ENCODE results near the gene AHCYL2. TPM values are rescaled to one million over a fixed set of nuclear protein-coding genes. Genes with fewer than 3 reads are reported as not detected.

The AHCYL2 gene
- total and polyA plus RNA-seq, 9 donors = 11.9 to 16.7 (median 12.5) TPM

DNA sequence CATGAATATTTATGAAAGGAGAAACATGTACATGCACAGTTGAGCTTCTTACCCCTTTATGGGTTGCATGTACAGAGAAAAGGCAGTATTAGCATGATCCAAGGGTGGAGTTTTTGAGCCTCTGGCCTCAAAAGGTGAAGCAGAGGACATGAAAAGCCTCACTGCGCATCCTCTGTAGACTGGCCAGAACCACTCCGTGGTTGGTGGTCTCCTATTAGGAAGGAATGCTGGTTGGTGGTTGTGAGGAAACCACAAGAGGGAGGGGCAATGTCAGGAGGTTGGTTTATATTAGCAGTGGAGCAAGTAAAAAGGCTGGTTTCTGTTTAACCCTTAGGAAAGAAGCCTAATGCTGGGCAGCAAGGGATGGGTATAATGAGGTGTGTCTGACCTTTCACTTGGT is 37.5 kb downstream of the AHCYL2 start:
- H3K4me1 ChIP-seq (ENCODE audit: control insufficient read depth, insufficient read depth, low read length) = no peaks in the 10 kb centered on the region
- H3K27me3 ChIP-seq (ENCODE audit: control insufficient read depth, insufficient read depth, low read length) = no peaks in the 10 kb centered on the region
- no peak overlapping the region for H3K27ac ChIP-seq (ENCODE audit: low read length)
- no peaks in the 10 kb centered on the region for H3K9me3 ChIP-seq (replicated peaks; ENCODE audit: control insufficient read depth, low read depth, low read length)
- no peaks in the 10 kb centered on the region for H3K36me3 ChIP-seq (ENCODE audit: control insufficient read depth, insufficient read depth, low read length)
- 80% methylated on average over 2 of the region's 2 CpGs for WGBS (ENCODE audit: insufficient coverage)
- DNase-seq = no peak
- no peak overlapping the region for H3K4me3 ChIP-seq (ENCODE audit: low read length)

DNA sequence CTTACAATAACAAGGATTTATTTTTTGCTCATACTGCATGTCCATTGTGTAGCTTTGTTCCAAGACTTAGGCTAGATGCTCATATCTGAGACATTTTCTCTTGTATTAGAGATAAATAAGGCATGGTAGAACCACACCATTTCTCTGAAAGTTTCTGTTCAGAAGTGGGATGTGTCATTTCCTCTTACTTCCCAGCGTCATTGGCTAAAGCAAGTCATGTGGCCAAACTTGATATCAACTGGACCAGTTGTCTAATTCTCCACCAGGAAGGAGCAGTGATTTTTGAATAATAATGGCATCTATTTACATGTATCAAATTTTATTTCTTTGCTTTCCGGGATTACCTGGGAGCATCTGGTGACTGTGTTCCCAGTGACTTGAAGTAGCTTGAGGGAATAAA is 38.3 kb downstream of the AHCYL2 start:
- WGBS (ENCODE audit: insufficient coverage) = no CpG with 5 or more reads among the region's 2 CpGs
- no peaks in the 10 kb centered on the region for H3K4me1 ChIP-seq (ENCODE audit: control insufficient read depth, insufficient read depth, low read length)
- no peaks in the 10 kb centered on the region for H3K27me3 ChIP-seq (ENCODE audit: control insufficient read depth, insufficient read depth, low read length)
- no peak overlapping the region for H3K27ac ChIP-seq (ENCODE audit: low read length)
- no peak overlapping the region for H3K4me3 ChIP-seq (ENCODE audit: low read length)
- no peaks in the 10 kb centered on the region for H3K36me3 ChIP-seq (ENCODE audit: control insufficient read depth, insufficient read depth, low read length)
- DNase-seq = no peak
- H3K9me3 ChIP-seq (replicated peaks; ENCODE audit: control insufficient read depth, low read depth, low read length) = no peaks in the 10 kb centered on the region

GRCh38 chr7:129264534-129264933 is 39.7 kb downstream of the AHCYL2 start:
- Histone ChIP-seq H3K4me3 (ENCODE audit: low read length) (no peak overlapping the region), H3K9me3 (replicated peaks; ENCODE audit: control insufficient read depth, low read depth, low read length) (no peaks in the 10 kb centered on the region), H3K27ac (ENCODE audit: low read length) (no peak overlapping the region), H3K4me1 (ENCODE audit: control insufficient read depth, insufficient read depth, low read length) (no peaks in the 10 kb centered on the region), H3K36me3 (ENCODE audit: control insufficient read depth, insufficient read depth, low read length) (no peaks in the 10 kb centered on the region), H3K27me3 (ENCODE audit: control insufficient read depth, insufficient read depth, low read length) (no peaks in the 10 kb centered on the region)
- no CpG with 5 or more reads among the region's 4 CpGs for WGBS (ENCODE audit: insufficient coverage)
- DNase-seq = no peak

- Histone ChIP-seq H3K4me3 (ENCODE audit: low read length) (no peak overlapping the region), H3K9me3 (replicated peaks; ENCODE audit: control insufficient read depth, low read depth, low read length) (no peaks in the 10 kb centered on the region), H3K36me3 (ENCODE audit: control insufficient read depth, insufficient read depth, low read length) (no peaks in the 10 kb centered on the region), H3K4me1 (ENCODE audit: control insufficient read depth, insufficient read depth, low read length) (no peaks in the 10 kb centered on the region), H3K27ac (ENCODE audit: low read length) (no peak overlapping the region), H3K27me3 (ENCODE audit: control insufficient read depth, insufficient read depth, low read length) (no peaks in the 10 kb centered on the region)
- WGBS (ENCODE audit: insufficient coverage) = 57% methylated on average over 1 of the region's 1 CpG
- no peak for DNase-seq
These were observed 40.5 kb downstream of the AHCYL2 start for GRCh38 chr7:129265328-129265727.

DNA sequence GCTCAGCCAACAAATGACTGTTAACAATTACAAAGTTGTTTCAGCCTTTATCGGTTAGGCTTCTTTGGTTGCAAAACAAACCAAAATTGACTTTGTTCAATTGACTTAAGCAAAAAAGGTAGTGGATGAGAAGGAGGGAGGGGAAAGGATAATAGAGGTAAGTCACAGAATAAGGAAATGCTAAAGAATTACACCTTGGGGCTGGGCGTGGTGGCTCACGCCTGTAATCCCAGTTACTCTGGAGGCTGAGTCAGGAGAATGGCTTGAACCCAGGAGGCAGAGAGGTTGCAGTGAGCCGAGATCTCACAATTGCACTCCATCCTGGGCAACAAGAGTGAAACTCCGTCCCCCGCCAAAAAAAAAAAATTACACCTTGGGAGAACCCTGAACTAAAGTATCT is 41.4 kb downstream of the AHCYL2 start:
- WGBS (ENCODE audit: insufficient coverage) = 83% methylated on average over 1 of the region's 6 CpGs
- no peaks in the 10 kb centered on the region for H3K4me1 ChIP-seq (ENCODE audit: control insufficient read depth, insufficient read depth, low read length)
- H3K4me3 ChIP-seq (ENCODE audit: low read length) = no peak overlapping the region
- H3K9me3 ChIP-seq (replicated peaks; ENCODE audit: control insufficient read depth, low read depth, low read length) = no peaks in the 10 kb centered on the region
- no peaks in the 10 kb centered on the region for H3K27me3 ChIP-seq (ENCODE audit: control insufficient read depth, insufficient read depth, low read length)
- H3K27ac ChIP-seq (ENCODE audit: low read length) = no peak overlapping the region
- no peak for DNase-seq
- no peaks in the 10 kb centered on the region for H3K36me3 ChIP-seq (ENCODE audit: control insufficient read depth, insufficient read depth, low read length)

- DNase-seq = no peak
- Histone ChIP-seq H3K27ac (ENCODE audit: low read length) (no peak overlapping the region), H3K4me3 (ENCODE audit: low read length) (no peak overlapping the region), H3K4me1 (ENCODE audit: control insufficient read depth, insufficient read depth, low read length) (no peaks in the 10 kb centered on the region), H3K9me3 (replicated peaks; ENCODE audit: control insufficient read depth, low read depth, low read length) (peaks cover 11% of the 10 kb centered on the region), H3K36me3 (ENCODE audit: control insufficient read depth, insufficient read depth, low read length) (peaks cover 2% of the 10 kb centered on the region), H3K27me3 (ENCODE audit: control insufficient read depth, insufficient read depth, low read length) (no peaks in the 10 kb centered on the region)
- no CpG with 5 or more reads among the region's 3 CpGs for WGBS (ENCODE audit: insufficient coverage)
These were observed 45.2 kb downstream of the AHCYL2 start for GRCh38 chr7:129270077-129270476.

DNA sequence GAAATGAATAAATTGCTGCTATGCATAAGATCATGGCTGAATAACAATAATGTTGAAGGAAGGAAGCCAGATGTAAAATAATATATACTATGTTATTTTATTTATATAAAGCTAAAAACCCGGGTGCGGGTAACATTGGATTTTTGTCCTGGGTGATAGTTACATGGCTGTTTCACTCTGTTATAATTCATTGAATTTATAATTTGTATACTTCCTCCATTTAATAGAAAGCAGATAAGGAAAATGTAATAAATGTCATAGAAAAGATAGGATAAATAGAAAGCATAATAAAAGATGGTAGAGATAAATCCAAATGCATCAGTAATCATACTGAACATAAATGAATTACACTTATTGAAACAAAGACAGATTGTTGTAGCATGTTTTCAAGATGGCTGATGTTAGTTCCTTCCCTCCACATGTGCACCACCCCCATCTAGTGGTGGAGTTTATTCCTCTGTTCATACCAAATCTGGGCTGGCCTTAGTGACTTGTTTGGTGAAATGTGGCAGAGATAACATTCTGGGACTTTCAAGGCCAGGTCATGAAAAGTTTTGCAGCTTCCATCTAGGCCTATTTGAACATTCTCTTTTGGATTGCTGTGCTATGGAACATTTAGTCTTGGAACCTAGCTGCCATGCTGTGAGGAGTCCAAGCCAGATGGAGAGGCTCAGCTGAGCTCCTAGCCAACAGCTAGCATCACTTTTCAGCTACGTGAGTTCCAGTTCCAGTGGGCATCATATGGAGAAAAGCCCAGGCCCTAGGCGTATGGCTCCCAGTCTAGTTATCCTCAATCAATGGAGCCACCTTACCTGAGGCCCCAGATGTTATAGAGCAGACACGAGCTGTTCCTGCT is 46.9 kb downstream of the AHCYL2 start:
- Histone ChIP-seq H3K27ac (ENCODE audit: low read length) (no peak overlapping the region), H3K9me3 (replicated peaks; ENCODE audit: control insufficient read depth, low read depth, low read length) (peaks cover 11% of the 10 kb centered on the region), H3K27me3 (ENCODE audit: control insufficient read depth, insufficient read depth, low read length) (no peaks in the 10 kb centered on the region), H3K4me1 (ENCODE audit: control insufficient read depth, insufficient read depth, low read length) (no peaks in the 10 kb centered on the region), H3K36me3 (ENCODE audit: control insufficient read depth, insufficient read depth, low read length) (peaks cover 2% of the 10 kb centered on the region), H3K4me3 (ENCODE audit: low read length) (no peak overlapping the region)
- WGBS (ENCODE audit: insufficient coverage) = no CpG with 5 or more reads among the region's 5 CpGs
- DNase-seq = peak; percentile 24

DNA sequence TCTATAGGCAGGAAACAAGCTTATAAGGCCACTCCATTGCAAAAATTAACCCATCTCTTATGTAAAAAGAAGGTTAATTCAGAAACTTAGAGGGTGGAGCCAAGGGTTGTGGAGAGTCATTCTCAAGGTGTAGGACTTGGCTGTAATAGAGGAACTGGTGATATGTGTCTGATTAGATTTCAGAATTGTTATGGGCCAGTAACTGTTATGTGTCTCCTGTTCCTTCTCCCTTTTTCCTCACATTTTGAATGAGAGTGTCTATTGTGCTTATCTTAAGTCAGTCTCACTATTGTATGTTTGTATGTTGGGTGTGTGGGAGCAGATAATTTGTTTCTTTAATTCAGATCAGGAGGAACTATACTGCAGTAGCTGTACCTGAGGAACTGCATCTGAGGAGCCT is 49.1 kb downstream of the AHCYL2 start:
- Histone ChIP-seq H3K9me3 (replicated peaks; ENCODE audit: control insufficient read depth, low read depth, low read length) (peaks cover 11% of the 10 kb centered on the region), H3K4me1 (ENCODE audit: control insufficient read depth, insufficient read depth, low read length) (no peaks in the 10 kb centered on the region), H3K4me3 (ENCODE audit: low read length) (no peak overlapping the region), H3K27me3 (ENCODE audit: control insufficient read depth, insufficient read depth, low read length) (no peaks in the 10 kb centered on the region), H3K36me3 (ENCODE audit: control insufficient read depth, insufficient read depth, low read length) (peaks cover 2% of the 10 kb centered on the region), H3K27ac (ENCODE audit: low read length) (no peak overlapping the region)
- DNase-seq = no peak

- H3K27me3 ChIP-seq (ENCODE audit: control insufficient read depth, insufficient read depth, low read length) = no peaks in the 10 kb centered on the region
- no peaks in the 10 kb centered on the region for H3K4me1 ChIP-seq (ENCODE audit: control insufficient read depth, insufficient read depth, low read length)
- 80% methylated on average over 1 of the region's 7 CpGs for WGBS (ENCODE audit: insufficient coverage)
- H3K36me3 ChIP-seq (ENCODE audit: control insufficient read depth, insufficient read depth, low read length) = peaks cover 2% of the 10 kb centered on the region
- peaks cover 11% of the 10 kb centered on the region for H3K9me3 ChIP-seq (replicated peaks; ENCODE audit: control insufficient read depth, low read depth, low read length)
- H3K4me3 ChIP-seq (ENCODE audit: low read length) = no peak overlapping the region
- H3K27ac ChIP-seq (ENCODE audit: low read length) = no peak overlapping the region
- DNase-seq = no peak
These were observed 52.8 kb downstream of the AHCYL2 start for GRCh38 chr7:129277629-129278028.

DNA sequence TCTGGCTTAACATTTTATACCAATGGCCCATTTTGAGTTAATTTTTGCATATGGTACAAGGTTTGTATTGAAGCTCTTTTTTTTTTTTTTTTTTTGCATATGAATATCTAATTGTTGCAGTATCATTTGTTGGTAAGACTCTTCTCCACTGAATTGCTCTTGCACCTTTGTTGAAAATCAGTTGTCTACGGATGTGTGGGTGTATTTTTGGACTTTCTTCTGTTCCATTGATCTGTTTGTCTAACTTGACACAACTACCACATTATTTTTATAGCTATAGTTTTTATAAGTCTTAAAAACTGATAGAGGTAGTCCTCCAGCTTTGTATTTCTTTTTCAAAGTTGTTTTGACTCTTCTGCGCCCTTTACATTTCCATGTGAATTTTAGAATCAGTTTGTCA is 53.9 kb downstream of the AHCYL2 start:
- peaks cover 2% of the 10 kb centered on the region for H3K36me3 ChIP-seq (ENCODE audit: control insufficient read depth, insufficient read depth, low read length)
- no CpG with 5 or more reads among the region's 2 CpGs for WGBS (ENCODE audit: insufficient coverage)
- no peak for DNase-seq
- no peaks in the 10 kb centered on the region for H3K27me3 ChIP-seq (ENCODE audit: control insufficient read depth, insufficient read depth, low read length)
- no peak overlapping the region for H3K4me3 ChIP-seq (ENCODE audit: low read length)
- no peak overlapping the region for H3K27ac ChIP-seq (ENCODE audit: low read length)
- no peaks in the 10 kb centered on the region for H3K4me1 ChIP-seq (ENCODE audit: control insufficient read depth, insufficient read depth, low read length)
- peaks cover 8% of the 10 kb centered on the region for H3K9me3 ChIP-seq (replicated peaks; ENCODE audit: control insufficient read depth, low read depth, low read length)

GRCh38 chr7:129279757-129280156 is 54.9 kb downstream of the AHCYL2 start:
- H3K27me3 ChIP-seq (ENCODE audit: control insufficient read depth, insufficient read depth, low read length) = no peaks in the 10 kb centered on the region
- H3K9me3 ChIP-seq (replicated peaks; ENCODE audit: control insufficient read depth, low read depth, low read length) = no peaks in the 10 kb centered on the region
- H3K36me3 ChIP-seq (ENCODE audit: control insufficient read depth, insufficient read depth, low read length) = no peaks in the 10 kb centered on the region
- H3K27ac ChIP-seq (ENCODE audit: low read length) = no peak overlapping the region
- WGBS (ENCODE audit: insufficient coverage) = no CpG with 5 or more reads among the region's 3 CpGs
- H3K4me3 ChIP-seq (ENCODE audit: low read length) = no peak overlapping the region
- no peaks in the 10 kb centered on the region for H3K4me1 ChIP-seq (ENCODE audit: control insufficient read depth, insufficient read depth, low read length)
- no peak for DNase-seq

Data from muscle of leg (tissue), 11 donors.